Epithelial cell of esophagus (primary cell): ENCODE data around the gene HTRA3.

Experiments used
- DNase-seq: peaks from one replicate; pipeline ENCODE4 v3.0.0; 2010; ENCODE audit warnings: low read depth
- H3K4me3 ChIP-seq: 2 replicates; pipeline ENCODE4 v1.5.1; 2011; ENCODE audit warnings: mild to moderate bottlenecking, low read length, control low read depth
- TF ChIP-seq, protein P1 (sequence below): IDR thresholded peaks from 2 replicates; pipeline ENCODE4 v1.5.1; 2011; ENCODE audit warnings: low read depth, mild to moderate bottlenecking, low read length, control low read depth, inconsistent platforms; ENCODE audit not compliant: insufficient read depth; ENCODE audit errors: missing control alignments

Gene HTRA3

DNA sequence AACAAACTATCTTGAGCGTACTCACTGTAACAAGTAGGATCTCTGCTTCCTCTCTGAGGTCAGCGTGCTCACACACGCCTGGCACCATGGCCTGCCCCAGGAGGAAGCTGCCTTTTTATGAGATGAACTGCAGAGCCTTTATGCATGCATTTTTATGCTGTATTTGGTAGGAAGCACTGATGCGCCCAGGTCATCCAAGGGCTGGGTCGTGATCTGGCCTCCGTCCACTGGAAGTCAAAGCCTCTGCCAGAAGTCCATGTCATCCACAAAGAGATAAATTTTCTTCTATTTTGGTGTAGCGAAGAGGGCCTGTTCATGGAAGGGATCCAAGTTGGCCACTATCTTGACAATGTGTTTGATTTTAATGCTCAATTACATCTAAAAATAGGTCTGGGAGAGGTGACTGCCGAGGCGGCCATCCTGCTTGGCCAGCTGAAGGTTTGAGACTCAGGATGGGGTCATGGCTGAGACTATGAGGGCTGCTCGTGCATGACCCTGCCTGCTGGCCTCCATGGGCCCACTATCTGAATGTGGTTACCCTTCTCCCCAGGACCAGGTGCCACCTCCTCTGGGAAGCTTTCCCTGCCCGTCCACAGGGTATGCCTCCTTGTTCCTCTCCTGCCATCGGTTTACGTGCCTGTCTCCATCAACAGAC lies 50.3 kb downstream of the HTRA3 start:
- TF ChIP-seq, protein P1, sequence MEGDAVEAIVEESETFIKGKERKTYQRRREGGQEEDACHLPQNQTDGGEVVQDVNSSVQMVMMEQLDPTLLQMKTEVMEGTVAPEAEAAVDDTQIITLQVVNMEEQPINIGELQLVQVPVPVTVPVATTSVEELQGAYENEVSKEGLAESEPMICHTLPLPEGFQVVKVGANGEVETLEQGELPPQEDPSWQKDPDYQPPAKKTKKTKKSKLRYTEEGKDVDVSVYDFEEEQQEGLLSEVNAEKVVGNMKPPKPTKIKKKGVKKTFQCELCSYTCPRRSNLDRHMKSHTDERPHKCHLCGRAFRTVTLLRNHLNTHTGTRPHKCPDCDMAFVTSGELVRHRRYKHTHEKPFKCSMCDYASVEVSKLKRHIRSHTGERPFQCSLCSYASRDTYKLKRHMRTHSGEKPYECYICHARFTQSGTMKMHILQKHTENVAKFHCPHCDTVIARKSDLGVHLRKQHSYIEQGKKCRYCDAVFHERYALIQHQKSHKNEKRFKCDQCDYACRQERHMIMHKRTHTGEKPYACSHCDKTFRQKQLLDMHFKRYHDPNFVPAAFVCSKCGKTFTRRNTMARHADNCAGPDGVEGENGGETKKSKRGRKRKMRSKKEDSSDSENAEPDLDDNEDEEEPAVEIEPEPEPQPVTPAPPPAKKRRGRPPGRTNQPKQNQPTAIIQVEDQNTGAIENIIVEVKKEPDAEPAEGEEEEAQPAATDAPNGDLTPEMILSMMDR: no peak
- no peak overlapping the region for H3K4me3 ChIP-seq
- DNase-seq: peak; percentile 52

DNA sequence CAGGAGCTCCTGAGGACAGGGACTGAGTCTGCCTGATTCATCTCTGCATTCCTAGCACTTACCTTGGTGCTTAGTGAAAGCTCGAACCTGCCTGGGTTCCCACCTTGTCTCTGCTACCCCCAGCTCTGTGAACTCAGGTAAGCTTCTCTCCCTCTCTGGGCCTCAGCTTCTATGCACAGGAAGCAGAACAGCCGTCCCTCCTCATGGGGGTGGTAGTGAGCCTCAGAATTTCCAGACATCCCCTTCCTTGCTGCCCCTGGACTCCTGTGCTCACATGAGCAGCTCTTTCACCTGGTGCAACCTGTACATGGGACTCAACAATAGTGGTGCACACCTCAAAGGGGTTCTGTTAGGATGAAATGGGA lies 50.8 kb downstream of the HTRA3 start:
- H3K4me3 ChIP-seq: no peak overlapping the region
- DNase-seq: peak; percentile 19
- TF ChIP-seq, protein P1: no peak

GRCh38 chr4:8321220-8321619 lies 51.7 kb downstream of the HTRA3 start:
- TF ChIP-seq, protein P1: no peak
- DNase-seq: no peak
- H3K4me3 ChIP-seq: no peak overlapping the region

- TF ChIP-seq, protein P1: no peak
- DNase-seq: no peak
Measured at GRCh38 chr4:8321771-8322170, 52.2 kb downstream of the HTRA3 start.

DNA sequence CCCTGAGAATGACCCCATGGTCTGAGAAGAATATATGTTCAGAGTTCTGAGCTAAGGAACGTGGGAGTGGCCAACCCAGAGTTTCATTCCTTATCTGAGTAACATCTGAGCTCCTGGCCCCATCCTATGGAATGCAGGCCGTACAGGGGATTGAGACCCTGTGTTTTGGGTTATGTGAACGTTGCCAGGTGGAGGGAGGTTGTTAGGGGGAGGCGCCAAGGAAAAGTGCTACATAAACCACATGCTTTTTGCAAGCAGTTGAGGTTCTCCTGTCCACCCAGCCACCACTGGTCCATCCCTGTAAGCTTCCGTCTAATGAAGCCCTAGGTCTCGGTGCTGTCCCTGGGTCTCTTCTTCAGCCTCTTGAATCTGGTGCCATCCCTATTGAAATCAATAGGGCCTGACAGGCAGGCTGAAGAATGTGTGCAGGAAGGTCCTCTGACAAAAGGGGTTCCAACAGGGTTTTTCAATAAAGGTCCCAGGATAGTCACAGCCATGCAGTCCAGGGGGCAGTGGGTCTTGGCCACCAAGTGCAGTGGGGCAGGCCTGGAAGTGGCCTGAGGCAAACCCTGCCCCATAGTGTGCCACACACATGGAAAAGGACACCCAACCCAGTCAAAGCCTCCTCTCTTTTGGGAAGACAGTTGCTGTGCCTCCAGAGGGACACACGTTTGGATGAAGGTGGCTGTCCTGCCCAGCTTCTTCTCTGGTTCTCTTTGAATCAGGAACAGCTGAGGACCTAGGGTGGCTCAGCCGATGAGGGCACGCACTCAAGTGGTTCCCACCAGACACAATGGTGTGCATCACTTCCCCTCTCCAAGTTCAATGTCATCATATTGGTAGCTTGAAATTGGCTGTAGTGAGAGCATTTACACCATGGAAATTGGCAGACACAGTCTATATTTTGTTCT lies 53.5 kb downstream of the HTRA3 start:
- no peak overlapping the region for H3K4me3 ChIP-seq
- TF ChIP-seq, protein P1: no peak
- no peak for DNase-seq

More at GRCh38 chr4:8321771-8322170, 52.2 kb downstream of the HTRA3 start:
- H3K4me3 ChIP-seq: no peak overlapping the region

- TF ChIP-seq, protein P1: no peak
- no peak overlapping the region for H3K4me3 ChIP-seq
- DNase-seq: peak; percentile 75
Measured at GRCh38 chr4:8323947-8324555, 54.5 kb downstream of the HTRA3 start.
